Liver (tissue), 9 donors: ENCODE measurements around the gene GLOD4. TPM values are rescaled to one million over a fixed set of nuclear protein-coding genes. Genes with fewer than 3 reads are reported as not detected.
"Not testable (repeated sequence)": the region's sequence is repeated elsewhere in the genome, so short reads cannot be mapped to it uniquely, and the experiment has no call there.

Experiments
- DNase-seq: peaks from one replicate; pipeline ENCODE4 v3.0.0-alpha.2; 2017; ENCODE audit warnings: low spot score
- H3K27ac ChIP-seq, 2 donors: one replicate each; pipeline ENCODE4 v1.7.0; 2013; ENCODE audit warnings: inconsistent platforms in 2 of 2, low read length in 2 of 2, control low read depth in 1 of 2, low read depth in 1 of 2, mild to moderate bottlenecking in 1 of 2
- H3K27me3 ChIP-seq, 4 donors: one replicate each; pipeline versions ENCODE4 v1.6.1 to v1.7.0; 2013; ENCODE audit warnings: low read length in 3 of 4, inconsistent platforms in 1 of 4, mild to moderate bottlenecking in 1 of 4, moderate library complexity in 1 of 4; ENCODE audit not compliant: control insufficient read depth in 4 of 4, insufficient read depth in 4 of 4
- H3K36me3 ChIP-seq, 4 donors: one replicate each; pipeline versions ENCODE4 v1.6.1 to v1.7.0; 2013; ENCODE audit warnings: low read length in 3 of 4, mild to moderate bottlenecking in 3 of 4, low read depth in 1 of 4, moderate library complexity in 1 of 4; ENCODE audit not compliant: control insufficient read depth in 4 of 4, insufficient read depth in 3 of 4
- H3K4me1 ChIP-seq, 4 donors: one replicate each; pipeline versions ENCODE4 v1.6.1 to v1.7.0; 2013; ENCODE audit warnings: low read length in 3 of 4, mild to moderate bottlenecking in 3 of 4, moderate library complexity in 1 of 4; ENCODE audit not compliant: control insufficient read depth in 4 of 4, insufficient read depth in 4 of 4
- H3K4me3 ChIP-seq, 3 donors: one replicate each; pipeline versions ENCODE4 v1.6.1 to v1.7.0; 2013; ENCODE audit warnings: low read length in 3 of 3, control low read depth in 1 of 3, low read depth in 1 of 3, mild to moderate bottlenecking in 1 of 3
- H3K9ac ChIP-seq, 2 donors: one replicate each; pipeline ENCODE4 v1.7.0; 2013; ENCODE audit warnings: low read length in 2 of 2, mild to moderate bottlenecking in 2 of 2, moderate library complexity in 2 of 2, control low read depth in 1 of 2, low read depth in 1 of 2
- H3K9me3 ChIP-seq, 4 donors: one replicate each; pipeline versions ENCODE4 v1.6.1 to v1.7.0; 2013; ENCODE audit warnings: low read length in 3 of 4; ENCODE audit not compliant: control insufficient read depth in 4 of 4
- EGR1 ChIP-seq, 2 donors: IDR thresholded peaks; 2 replicates each; pipeline ENCODE4 v1.6.1; 2016 to 2018; ENCODE audit warnings: antibody characterized with exemption in 2 of 2, low read depth in 2 of 2
- FOXA1 ChIP-seq: IDR thresholded peaks from 2 replicates; pipeline ENCODE4 v1.6.1; 2016; ENCODE audit warnings: antibody characterized with exemption
- HNF4A ChIP-seq, 2 donors: conservative IDR thresholded peaks; 2 replicates each; pipeline ENCODE4 v1.6.1; 2016; ENCODE audit warnings: antibody characterized with exemption in 2 of 2, mild to moderate bottlenecking in 2 of 2
- HNF4G ChIP-seq: IDR thresholded peaks from 2 replicates; pipeline ENCODE4 v1.6.1; 2016; ENCODE audit warnings: antibody characterized with exemption
- NR2F2 ChIP-seq: IDR thresholded peaks from 2 replicates; pipeline ENCODE4 v1.6.1; 2016; ENCODE audit warnings: antibody characterized with exemption
- RAD21 ChIP-seq, 2 donors: IDR thresholded peaks; 2 replicates each; pipeline ENCODE4 v1.6.1; 2016; ENCODE audit warnings: antibody characterized with exemption in 2 of 2, mild to moderate bottlenecking in 2 of 2
- RXRA ChIP-seq, 2 donors: IDR thresholded peaks; 2 replicates each; pipeline ENCODE4 v1.6.1; 2017 to 2018; ENCODE audit warnings: antibody characterized with exemption in 2 of 2, mild to moderate bottlenecking in 1 of 2
- SP1 ChIP-seq: IDR thresholded peaks from 2 replicates; pipeline ENCODE4 v1.6.1; 2018; ENCODE audit warnings: antibody characterized with exemption, mild to moderate bottlenecking
- TAF1 ChIP-seq: conservative IDR thresholded peaks from 2 replicates; pipeline ENCODE4 v1.6.1; 2016; ENCODE audit warnings: antibody characterized with exemption, mild to moderate bottlenecking
- WGBS: extraction: QIAGEN DNeasy Blood & Tissue Kit; methylation state at CpG from one replicate; pipeline ENCODE4 v1.1.7; 2013; 5-methylcytosine and 5-hydroxymethylcytosine counted together
- polyA plus RNA-seq, 2 donors: library from polyadenylated mRNA; stranded (reverse) in 1 of 2; unstranded in 1 of 2; fragments of 200-250 nt in 1 of 2; fragments of >200 nt in 1 of 2; fragmentation: Nextera tagmentation in 1 of 2; extraction: Ambion mirVana in 1 of 2; gene quantifications; one replicate each; pipeline versions ENCODE4 v1.2.1 to v1.2.3, GENCODE V29; 2013 to 2015
- total RNA-seq, 2 donors: library from RNA; depleted of rRNA; stranded (reverse); fragments of >200 nt; gene quantifications; one replicate each; pipeline ENCODE4 v1.2.3, GENCODE V29; 2014
- TF ChIP-seq, protein P1 (sequence below): fragments of 150-350 bp; IDR thresholded peaks from 2 replicates; pipeline ENCODE4 v1.5.1; 2017; ENCODE audit warnings: improper control_type of control experiment, low read depth, low read length; ENCODE audit not compliant: missing input control
- TF ChIP-seq, protein P2 (sequence below): IDR thresholded peaks from 2 replicates; pipeline ENCODE4 v1.6.1; 2016; ENCODE audit warnings: antibody characterized with exemption, mild to moderate bottlenecking
- TF ChIP-seq, protein P3 (sequence below): IDR thresholded peaks from 2 replicates; pipeline ENCODE4 v1.6.1; 2016; ENCODE audit warnings: antibody characterized with exemption
- TF ChIP-seq, protein P4 (sequence below): IDR thresholded peaks from 2 replicates; pipeline ENCODE4 v1.6.1; 2016; ENCODE audit warnings: antibody characterized with exemption
- donor health status: healthy.
- donor health status: healthy.
- donor health status: healthy.
- donor health status: healthy.
- donor health status: healthy.

GLOD4 gene
- total and polyA plus RNA-seq, 4 donors = 26.1 to 50.5 (median 39.0) TPM

DNA sequence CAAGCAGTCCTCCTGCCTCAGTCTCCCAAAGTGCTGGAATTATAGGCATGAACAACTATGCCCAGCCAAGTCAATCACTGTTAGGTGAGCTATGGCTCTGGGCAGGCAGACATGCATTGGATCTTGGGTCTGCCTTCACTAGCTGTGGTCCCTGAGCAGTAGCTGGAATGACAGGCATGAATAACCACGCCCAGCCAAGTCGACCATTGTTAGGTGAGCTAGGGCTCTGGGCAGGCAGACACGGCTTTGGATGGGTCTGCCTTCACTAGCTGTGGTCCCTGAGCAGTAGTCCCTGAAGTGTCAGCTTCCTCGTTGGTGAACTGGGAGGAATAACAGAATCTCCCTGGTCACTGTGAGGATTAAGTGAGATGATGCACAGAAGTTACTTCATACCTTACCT is 6.5 kb upstream of the GLOD4 start (continued):
- TF ChIP-seq, protein P1, sequence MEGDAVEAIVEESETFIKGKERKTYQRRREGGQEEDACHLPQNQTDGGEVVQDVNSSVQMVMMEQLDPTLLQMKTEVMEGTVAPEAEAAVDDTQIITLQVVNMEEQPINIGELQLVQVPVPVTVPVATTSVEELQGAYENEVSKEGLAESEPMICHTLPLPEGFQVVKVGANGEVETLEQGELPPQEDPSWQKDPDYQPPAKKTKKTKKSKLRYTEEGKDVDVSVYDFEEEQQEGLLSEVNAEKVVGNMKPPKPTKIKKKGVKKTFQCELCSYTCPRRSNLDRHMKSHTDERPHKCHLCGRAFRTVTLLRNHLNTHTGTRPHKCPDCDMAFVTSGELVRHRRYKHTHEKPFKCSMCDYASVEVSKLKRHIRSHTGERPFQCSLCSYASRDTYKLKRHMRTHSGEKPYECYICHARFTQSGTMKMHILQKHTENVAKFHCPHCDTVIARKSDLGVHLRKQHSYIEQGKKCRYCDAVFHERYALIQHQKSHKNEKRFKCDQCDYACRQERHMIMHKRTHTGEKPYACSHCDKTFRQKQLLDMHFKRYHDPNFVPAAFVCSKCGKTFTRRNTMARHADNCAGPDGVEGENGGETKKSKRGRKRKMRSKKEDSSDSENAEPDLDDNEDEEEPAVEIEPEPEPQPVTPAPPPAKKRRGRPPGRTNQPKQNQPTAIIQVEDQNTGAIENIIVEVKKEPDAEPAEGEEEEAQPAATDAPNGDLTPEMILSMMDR = no peak
- TF ChIP-seq RAD21 (IDR thresholded peaks at IDR 0.05) (no peak), HNF4G (no peak)

DNA sequence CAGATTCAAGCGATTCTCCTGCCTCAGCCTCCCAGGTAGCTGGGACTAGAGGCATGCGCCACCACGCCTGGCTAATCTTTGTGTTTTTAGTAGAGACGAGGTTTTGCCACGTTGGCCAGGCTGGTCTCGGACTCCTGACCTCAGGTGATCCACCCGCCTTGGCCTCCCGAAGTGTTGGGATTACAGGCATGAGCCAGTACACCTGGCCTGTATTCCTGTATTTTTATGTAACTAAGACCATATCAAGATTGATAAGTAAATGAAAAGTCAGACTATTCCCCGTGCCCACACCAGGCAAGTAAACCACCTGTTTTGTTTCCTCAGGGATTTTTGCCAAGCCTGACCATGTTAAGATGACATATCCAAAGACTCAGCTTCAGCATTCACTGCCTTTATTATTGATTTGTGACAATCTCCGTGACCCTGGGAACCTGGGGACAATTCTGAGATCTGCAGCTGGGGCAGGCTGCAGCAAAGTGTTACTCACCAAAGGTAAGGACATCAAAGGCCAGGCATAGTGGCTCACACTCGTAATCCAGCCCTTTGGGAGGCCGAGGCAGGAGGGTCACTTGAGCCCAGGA is 5.7 kb upstream of the GLOD4 start:
- H3K4me1 ChIP-seq = peaks cover 5 to 21% (median 14%) of the 10 kb centered on the region in 4 donors
- no peak for TF ChIP-seq SP1
- no peak for TF ChIP-seq NR2F2
- no peak for TF ChIP-seq RXRA (IDR thresholded peaks at IDR 0.05)
- TF ChIP-seq, protein P1 = no peak
- TF ChIP-seq, protein P2, sequence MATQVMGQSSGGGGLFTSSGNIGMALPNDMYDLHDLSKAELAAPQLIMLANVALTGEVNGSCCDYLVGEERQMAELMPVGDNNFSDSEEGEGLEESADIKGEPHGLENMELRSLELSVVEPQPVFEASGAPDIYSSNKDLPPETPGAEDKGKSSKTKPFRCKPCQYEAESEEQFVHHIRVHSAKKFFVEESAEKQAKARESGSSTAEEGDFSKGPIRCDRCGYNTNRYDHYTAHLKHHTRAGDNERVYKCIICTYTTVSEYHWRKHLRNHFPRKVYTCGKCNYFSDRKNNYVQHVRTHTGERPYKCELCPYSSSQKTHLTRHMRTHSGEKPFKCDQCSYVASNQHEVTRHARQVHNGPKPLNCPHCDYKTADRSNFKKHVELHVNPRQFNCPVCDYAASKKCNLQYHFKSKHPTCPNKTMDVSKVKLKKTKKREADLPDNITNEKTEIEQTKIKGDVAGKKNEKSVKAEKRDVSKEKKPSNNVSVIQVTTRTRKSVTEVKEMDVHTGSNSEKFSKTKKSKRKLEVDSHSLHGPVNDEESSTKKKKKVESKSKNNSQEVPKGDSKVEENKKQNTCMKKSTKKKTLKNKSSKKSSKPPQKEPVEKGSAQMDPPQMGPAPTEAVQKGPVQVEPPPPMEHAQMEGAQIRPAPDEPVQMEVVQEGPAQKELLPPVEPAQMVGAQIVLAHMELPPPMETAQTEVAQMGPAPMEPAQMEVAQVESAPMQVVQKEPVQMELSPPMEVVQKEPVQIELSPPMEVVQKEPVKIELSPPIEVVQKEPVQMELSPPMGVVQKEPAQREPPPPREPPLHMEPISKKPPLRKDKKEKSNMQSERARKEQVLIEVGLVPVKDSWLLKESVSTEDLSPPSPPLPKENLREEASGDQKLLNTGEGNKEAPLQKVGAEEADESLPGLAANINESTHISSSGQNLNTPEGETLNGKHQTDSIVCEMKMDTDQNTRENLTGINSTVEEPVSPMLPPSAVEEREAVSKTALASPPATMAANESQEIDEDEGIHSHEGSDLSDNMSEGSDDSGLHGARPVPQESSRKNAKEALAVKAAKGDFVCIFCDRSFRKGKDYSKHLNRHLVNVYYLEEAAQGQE = no peak
- no peak for TF ChIP-seq TAF1
- no peak for TF ChIP-seq HNF4A (conservative IDR thresholded peaks at IDR 0.05)
- no peak for TF ChIP-seq EGR1 (IDR thresholded peaks at IDR 0.05; ENCODE audit: low read depth in 2 of 2)
- TF ChIP-seq, protein P3, sequence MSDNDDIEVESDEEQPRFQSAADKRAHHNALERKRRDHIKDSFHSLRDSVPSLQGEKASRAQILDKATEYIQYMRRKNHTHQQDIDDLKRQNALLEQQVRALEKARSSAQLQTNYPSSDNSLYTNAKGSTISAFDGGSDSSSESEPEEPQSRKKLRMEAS = no peak
- TF ChIP-seq FOXA1 = no peak
- TF ChIP-seq, protein P4, sequence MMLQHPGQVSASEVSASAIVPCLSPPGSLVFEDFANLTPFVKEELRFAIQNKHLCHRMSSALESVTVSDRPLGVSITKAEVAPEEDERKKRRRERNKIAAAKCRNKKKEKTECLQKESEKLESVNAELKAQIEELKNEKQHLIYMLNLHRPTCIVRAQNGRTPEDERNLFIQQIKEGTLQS = no peak
- TF ChIP-seq RAD21 (IDR thresholded peaks at IDR 0.05) = no peak
- no peak for TF ChIP-seq HNF4G

DNA sequence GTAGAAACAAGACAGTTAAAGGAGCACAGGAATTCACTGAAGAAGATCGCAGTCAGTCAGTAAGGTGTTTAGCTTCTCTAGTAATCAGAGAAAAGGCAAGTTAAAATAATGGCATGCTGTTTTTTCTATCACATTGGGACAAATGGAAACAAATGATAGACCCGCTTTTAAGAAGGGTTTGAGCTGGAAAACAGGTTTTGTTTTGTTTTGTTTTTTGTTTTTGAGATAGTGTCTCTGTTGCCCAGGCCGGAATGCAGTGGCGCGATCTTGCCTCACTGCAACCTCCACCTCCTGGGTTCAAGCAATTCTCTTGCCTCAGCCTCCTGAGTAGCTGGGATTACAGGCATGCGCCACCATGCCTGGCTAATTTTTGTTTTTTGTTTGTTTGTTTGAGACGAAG is 3.8 kb upstream of the GLOD4 start:
- not testable (repeated sequence) for DNase-seq, H3K9ac ChIP-seq, H3K27ac ChIP-seq, H3K27me3 ChIP-seq, H3K9me3 ChIP-seq, H3K4me3 ChIP-seq
- Histone ChIP-seq H3K4me1 (peaks cover 9 to 30% (median 22%) of the 10 kb centered on the region in 4 donors), H3K36me3 (peaks cover 4 to 26% (median 14%) of the 10 kb centered on the region in 4 donors)
- WGBS = 97% methylated on average over 7 of the region's 7 CpGs

More for the DNA sequence above, 5.7 kb upstream of the GLOD4 start:
- no peak for DNase-seq
- Histone ChIP-seq H3K36me3 (peaks cover 4 to 37% (median 25%) of the 10 kb centered on the region in 4 donors), H3K4me3 (no peak overlapping the region), H3K27me3 (no peaks in the 10 kb centered on the region), H3K9ac (no peak overlapping the region), H3K9me3 (no peaks in the 10 kb centered on the region), H3K27ac (no peak overlapping the region)
- WGBS = 85% methylated on average over 12 of the region's 12 CpGs
